GM12873 (cell line): ENCODE data around the gene DNTTIP2.

Experiments
- TF ChIP-seq, protein P1 (sequence below): IDR thresholded peaks from 2 replicates; pipeline ENCODE4 v1.5.1; 2012; ENCODE audit warnings: low read depth, mild to moderate bottlenecking, moderate library complexity, low read length, control low read depth; ENCODE audit not compliant: insufficient read depth; ENCODE audit errors: missing control alignments

The DNTTIP2 gene

GRCh38 chr1:93820554-93821422 lies 58.2 kb downstream of the DNTTIP2 start:
- TF ChIP-seq, protein P1, sequence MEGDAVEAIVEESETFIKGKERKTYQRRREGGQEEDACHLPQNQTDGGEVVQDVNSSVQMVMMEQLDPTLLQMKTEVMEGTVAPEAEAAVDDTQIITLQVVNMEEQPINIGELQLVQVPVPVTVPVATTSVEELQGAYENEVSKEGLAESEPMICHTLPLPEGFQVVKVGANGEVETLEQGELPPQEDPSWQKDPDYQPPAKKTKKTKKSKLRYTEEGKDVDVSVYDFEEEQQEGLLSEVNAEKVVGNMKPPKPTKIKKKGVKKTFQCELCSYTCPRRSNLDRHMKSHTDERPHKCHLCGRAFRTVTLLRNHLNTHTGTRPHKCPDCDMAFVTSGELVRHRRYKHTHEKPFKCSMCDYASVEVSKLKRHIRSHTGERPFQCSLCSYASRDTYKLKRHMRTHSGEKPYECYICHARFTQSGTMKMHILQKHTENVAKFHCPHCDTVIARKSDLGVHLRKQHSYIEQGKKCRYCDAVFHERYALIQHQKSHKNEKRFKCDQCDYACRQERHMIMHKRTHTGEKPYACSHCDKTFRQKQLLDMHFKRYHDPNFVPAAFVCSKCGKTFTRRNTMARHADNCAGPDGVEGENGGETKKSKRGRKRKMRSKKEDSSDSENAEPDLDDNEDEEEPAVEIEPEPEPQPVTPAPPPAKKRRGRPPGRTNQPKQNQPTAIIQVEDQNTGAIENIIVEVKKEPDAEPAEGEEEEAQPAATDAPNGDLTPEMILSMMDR: no peak

- TF ChIP-seq, protein P1: no peak
These were observed 60.4 kb downstream of the DNTTIP2 start for GRCh38 chr1:93818570-93818959.

DNA sequence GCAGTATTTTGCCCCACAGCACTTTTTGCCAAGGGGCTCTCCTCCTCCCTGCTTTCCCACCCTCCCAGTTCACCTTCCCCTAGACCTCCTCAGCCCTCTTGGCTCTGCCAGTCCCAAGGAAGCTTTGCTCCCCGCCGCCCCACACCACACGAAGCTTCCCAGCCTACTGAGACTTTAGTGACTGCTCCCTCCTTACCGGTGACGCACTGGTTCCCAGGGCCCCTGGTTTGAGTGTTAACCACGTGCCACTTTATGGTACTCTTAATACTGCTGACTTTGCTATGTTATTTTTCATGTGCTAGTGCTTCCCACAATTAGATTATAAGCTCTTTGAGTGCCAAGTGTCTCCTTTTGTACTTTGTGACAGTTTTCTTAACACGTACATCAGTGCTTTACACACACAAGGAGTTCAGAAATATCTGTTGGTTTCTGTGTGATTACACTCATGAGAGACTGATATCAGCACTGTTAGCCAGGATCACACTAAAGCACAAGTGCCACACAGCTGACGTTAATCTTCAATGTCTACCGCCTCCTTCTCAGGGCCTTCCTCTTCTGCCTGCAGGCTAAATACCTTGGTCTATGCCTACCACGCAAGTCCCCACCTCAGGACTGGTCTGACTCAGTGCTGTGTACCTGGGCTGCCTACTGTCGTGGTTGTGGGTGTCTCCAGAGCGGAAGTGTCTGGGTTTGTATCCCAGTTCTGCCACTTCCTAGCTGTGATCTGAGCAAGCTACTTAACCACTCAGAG lies 61.0 kb downstream of the DNTTIP2 start:
- TF ChIP-seq, protein P1: no peak

DNA sequence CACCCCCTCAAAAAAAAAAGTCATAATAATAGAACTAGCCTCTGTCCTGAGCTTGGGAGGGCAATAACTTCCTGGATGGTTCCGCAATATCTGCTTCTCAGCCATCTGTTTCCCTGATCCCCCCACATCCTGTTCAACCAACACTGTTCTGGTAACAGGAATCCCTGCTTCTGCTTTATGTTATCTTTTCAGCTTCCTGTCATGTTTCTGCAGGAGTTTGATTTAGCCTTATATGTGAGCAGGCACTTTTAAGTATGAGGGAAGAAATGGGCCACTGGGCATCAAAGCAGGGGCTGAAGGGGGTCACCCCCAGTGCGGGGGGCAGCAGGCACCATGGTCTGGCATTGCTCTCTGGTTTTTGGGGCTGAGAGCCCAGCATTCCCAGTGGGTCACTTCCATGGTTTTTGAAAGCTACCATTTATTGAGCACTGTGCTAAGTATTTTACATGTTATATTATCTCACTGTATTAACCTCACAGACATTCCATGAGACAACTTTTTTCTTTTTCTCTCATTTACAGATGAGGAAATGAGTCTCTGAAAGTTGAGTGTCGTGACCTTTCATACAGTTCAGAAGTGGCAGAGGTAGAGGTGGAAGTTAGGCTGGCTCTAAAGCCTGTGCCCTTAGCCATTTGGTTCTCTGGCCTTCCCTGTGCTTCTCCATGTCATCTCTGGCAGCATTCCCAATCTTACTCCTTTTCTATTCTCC lies 61.9 kb downstream of the DNTTIP2 start:
- TF ChIP-seq, protein P1: no peak
